HG02885 (cell line): ENCODE results near the gene LRRC28.

Experiments used
- ATAC-seq: cut with Tn5 transposase; IDR thresholded peaks from one replicate; pipeline ENCODE4 v1.9.1; 2021; ENCODE audit warnings: mild to moderate bottlenecking; ENCODE audit not compliant: unreplicated experiment, poor library complexity

The LRRC28 gene

GRCh38 chr15:99333981-99334380, 82.7 kb downstream of the LRRC28 start:
- ATAC-seq, result no peak

- ATAC-seq, result no peak
Observed at GRCh38 chr15:99335508-99335907, 84.2 kb downstream of the LRRC28 start.

GRCh38 chr15:99336794-99337193, 85.5 kb downstream of the LRRC28 start:
- ATAC-seq, result no peak

GRCh38 chr15:99340347-99340746, 89.1 kb downstream of the LRRC28 start:
- ATAC-seq, result no peak

- ATAC-seq, result no peak
Observed at GRCh38 chr15:99341786-99342185, 90.5 kb downstream of the LRRC28 start.

GRCh38 chr15:99343208-99343607, 91.9 kb downstream of the LRRC28 start:
- no peak for ATAC-seq

GRCh38 chr15:99343881-99344551, 92.7 kb downstream of the LRRC28 start:
- peak; percentile 38 for ATAC-seq

GRCh38 chr15:99344639-99345038, 93.4 kb downstream of the LRRC28 start:
- no peak for ATAC-seq

GRCh38 chr15:99345242-99345641, 94.0 kb downstream of the LRRC28 start:
- ATAC-seq, result no peak

- no peak for ATAC-seq
Observed at GRCh38 chr15:99345832-99346462, 94.7 kb downstream of the LRRC28 start.

- ATAC-seq, result no peak
Observed at GRCh38 chr15:99347574-99347973, 96.3 kb downstream of the LRRC28 start.

GRCh38 chr15:99348412-99348811, 97.1 kb downstream of the LRRC28 start:
- ATAC-seq, result peak; percentile 48

GRCh38 chr15:99350408-99350807, 99.1 kb downstream of the LRRC28 start:
- ATAC-seq, result no peak

GRCh38 chr15:99359769-99360168, 108.5 kb downstream of the LRRC28 start:
- no peak for ATAC-seq

- no peak for ATAC-seq
Observed at GRCh38 chr15:99361545-99362185, 110.4 kb downstream of the LRRC28 start.

GRCh38 chr15:99365242-99365641, 114.0 kb downstream of the LRRC28 start:
- peak; percentile 93 for ATAC-seq

- no peak for ATAC-seq
Observed at GRCh38 chr15:99366013-99366412, 114.7 kb downstream of the LRRC28 start.

- ATAC-seq, result no peak
Observed at GRCh38 chr15:99368743-99369142, 117.5 kb downstream of the LRRC28 start.

- no peak for ATAC-seq
Observed at GRCh38 chr15:99369196-99369595, 117.9 kb downstream of the LRRC28 start.

GRCh38 chr15:99371180-99372103, 120.2 kb downstream of the LRRC28 start:
- peak; percentile 87 for ATAC-seq
